ENCODE results near the gene ABCG8.

The ABCG8 gene

DNA sequence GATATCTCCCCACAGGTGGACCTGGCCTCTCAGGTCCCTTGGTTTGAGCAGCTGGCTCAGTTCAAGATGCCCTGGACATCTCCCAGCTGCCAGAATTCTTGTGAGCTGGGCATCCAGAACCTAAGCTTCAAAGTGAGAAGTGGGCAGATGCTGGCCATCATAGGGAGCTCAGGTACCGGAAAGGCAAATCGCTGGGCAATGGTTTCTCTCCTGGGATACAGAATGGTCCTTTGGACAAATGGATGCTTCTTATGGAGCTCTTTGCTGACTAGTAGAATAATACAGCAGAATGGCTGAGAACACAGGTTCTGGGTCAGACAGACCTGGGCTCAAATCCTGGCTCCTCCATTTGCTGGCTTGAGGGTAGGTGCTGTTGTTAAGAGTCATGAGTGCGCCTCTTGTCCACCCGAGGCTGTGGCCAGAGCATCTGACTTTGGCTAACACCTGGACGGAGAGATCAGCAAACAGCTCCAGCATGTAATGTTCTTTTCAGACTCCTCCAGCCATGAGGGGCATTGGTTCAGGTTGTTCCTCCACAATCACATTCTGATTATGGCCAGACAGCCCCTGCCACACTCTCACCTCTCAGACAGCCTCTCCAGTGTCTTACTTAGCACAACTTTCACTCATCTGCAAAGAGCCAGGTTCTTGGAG is 7.5 kb downstream of the ABCG8 start:
- peaks cover 5% of the 10 kb centered on the region for H3K27me3 Mint-ChIP-seq (ENCODE audit: low read depth)
- no peak overlapping the region for H3K27ac Mint-ChIP-seq
- H3K4me3 Mint-ChIP-seq = no peak overlapping the region
- no peaks in the 10 kb centered on the region for H3K9me3 Mint-ChIP-seq
- TF ChIP-seq, protein P1, sequence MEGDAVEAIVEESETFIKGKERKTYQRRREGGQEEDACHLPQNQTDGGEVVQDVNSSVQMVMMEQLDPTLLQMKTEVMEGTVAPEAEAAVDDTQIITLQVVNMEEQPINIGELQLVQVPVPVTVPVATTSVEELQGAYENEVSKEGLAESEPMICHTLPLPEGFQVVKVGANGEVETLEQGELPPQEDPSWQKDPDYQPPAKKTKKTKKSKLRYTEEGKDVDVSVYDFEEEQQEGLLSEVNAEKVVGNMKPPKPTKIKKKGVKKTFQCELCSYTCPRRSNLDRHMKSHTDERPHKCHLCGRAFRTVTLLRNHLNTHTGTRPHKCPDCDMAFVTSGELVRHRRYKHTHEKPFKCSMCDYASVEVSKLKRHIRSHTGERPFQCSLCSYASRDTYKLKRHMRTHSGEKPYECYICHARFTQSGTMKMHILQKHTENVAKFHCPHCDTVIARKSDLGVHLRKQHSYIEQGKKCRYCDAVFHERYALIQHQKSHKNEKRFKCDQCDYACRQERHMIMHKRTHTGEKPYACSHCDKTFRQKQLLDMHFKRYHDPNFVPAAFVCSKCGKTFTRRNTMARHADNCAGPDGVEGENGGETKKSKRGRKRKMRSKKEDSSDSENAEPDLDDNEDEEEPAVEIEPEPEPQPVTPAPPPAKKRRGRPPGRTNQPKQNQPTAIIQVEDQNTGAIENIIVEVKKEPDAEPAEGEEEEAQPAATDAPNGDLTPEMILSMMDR (IDR thresholded peaks at IDR 0.05; ENCODE audit: unreplicated experiment in 3 of 3) = no peak
- H3K4me1 Mint-ChIP-seq = peaks cover 5% of the 10 kb centered on the region
- H3K36me3 Mint-ChIP-seq (ENCODE audit: low read depth) = no peaks in the 10 kb centered on the region

DNA sequence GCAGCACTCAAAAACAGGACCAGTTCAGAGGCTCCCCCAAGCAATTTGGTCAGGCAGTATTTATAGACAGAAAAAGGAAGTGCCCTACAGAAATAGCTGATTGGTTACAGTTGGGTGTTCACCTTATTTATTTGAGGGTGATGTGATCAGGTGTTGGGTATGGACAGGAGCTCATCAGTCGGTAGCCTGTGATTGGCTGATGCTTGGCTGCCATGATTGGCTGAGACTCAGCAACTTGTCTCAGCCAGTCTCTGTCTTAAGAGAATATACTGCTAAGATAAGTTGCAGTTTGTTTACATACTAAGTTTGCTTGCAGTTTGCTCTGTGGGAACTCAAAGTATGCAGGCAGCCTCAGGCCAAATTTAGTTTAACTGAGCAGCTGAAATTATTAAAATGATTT is 9.4 kb downstream of the ABCG8 start:
- H3K27me3 Mint-ChIP-seq (ENCODE audit: low read depth) = peaks cover 5% of the 10 kb centered on the region
- peaks cover 5% of the 10 kb centered on the region for H3K4me1 Mint-ChIP-seq
- H3K36me3 Mint-ChIP-seq (ENCODE audit: low read depth) = no peaks in the 10 kb centered on the region
- TF ChIP-seq, protein P1 (IDR thresholded peaks at IDR 0.05; ENCODE audit: unreplicated experiment in 3 of 3) = no peak
- H3K9me3 Mint-ChIP-seq = no peaks in the 10 kb centered on the region
- no peak overlapping the region for H3K27ac Mint-ChIP-seq
- no peak overlapping the region for H3K4me3 Mint-ChIP-seq

DNA sequence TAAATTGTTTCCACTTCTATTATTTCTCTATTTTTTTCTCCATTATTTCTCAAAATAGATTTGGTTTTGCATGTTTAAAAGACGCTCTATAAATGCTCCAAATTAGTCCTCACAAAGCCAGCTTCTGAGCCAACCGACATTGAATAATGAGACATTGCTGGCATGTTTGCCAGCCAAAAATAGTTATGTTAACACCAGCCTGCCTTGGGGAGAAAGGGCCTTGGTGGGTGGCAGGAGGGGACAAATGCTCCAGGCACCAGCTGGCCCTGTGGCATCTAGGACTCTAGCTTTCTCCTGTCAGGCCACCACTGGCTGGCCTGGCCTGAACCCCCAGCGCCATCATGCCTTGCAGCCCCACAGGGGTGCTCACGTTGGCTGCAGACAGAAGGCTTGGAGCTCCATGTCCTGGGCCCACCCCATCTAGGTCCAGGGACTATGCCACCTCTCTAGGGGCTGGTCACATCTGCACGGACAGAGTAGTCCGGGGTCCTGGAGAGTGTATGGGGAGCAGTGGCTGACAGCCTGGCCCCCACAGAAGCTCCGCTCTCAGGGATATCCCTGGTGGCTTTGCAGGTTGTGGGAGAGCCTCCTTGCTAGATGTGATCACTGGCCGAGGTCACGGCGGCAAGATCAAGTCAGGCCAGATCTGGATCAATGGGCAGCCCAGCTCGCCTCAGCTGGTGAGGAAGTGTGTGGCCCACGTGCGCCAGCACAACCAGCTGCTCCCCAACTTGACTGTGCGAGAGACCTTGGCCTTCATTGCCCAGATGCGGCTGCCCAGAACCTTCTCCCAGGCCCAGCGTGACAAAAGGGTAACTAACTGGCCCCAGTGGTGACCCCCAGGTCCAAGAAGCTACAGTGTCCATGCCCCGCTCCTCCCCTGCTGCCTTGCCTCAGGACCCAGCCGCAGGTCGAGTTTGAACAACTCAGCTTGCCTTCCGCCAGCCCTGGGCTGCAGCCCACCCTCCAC is 12.5 kb downstream of the ABCG8 start:
- Mint-ChIP-seq H3K4me1 (peaks cover 5% of the 10 kb centered on the region), H3K36me3 (ENCODE audit: low read depth) (no peaks in the 10 kb centered on the region), H3K4me3 (no peak overlapping the region), H3K27me3 (ENCODE audit: low read depth) (peaks cover 16% of the 10 kb centered on the region), H3K27ac (no peak overlapping the region), H3K9me3 (no peaks in the 10 kb centered on the region)
- TF ChIP-seq, protein P1 (IDR thresholded peaks at IDR 0.05; ENCODE audit: unreplicated experiment in 3 of 3) = no peak

- TF ChIP-seq, protein P1 (IDR thresholded peaks at IDR 0.05; ENCODE audit: unreplicated experiment in 3 of 3) = no peak
- peaks cover 5% of the 10 kb centered on the region for H3K4me1 Mint-ChIP-seq
- H3K4me3 Mint-ChIP-seq = no peak overlapping the region
- no peaks in the 10 kb centered on the region for H3K9me3 Mint-ChIP-seq
- H3K36me3 Mint-ChIP-seq (ENCODE audit: low read depth) = no peaks in the 10 kb centered on the region
- H3K27ac Mint-ChIP-seq = no peak overlapping the region
- peaks cover 25% of the 10 kb centered on the region for H3K27me3 Mint-ChIP-seq (ENCODE audit: low read depth)
Observed at GRCh38 chr2:43852196-43852730, 13.5 kb downstream of the ABCG8 start.

GRCh38 chr2:43853141-43854081 is 14.6 kb downstream of the ABCG8 start:
- no peak overlapping the region for H3K4me3 Mint-ChIP-seq
- H3K4me1 Mint-ChIP-seq = peaks cover 5% of the 10 kb centered on the region
- no peaks in the 10 kb centered on the region for H3K36me3 Mint-ChIP-seq (ENCODE audit: low read depth)
- H3K9me3 Mint-ChIP-seq = peaks cover 9% of the 10 kb centered on the region
- TF ChIP-seq, protein P1 (IDR thresholded peaks at IDR 0.05; ENCODE audit: unreplicated experiment in 3 of 3) = no peak
- no peak overlapping the region for H3K27ac Mint-ChIP-seq
- H3K27me3 Mint-ChIP-seq (ENCODE audit: low read depth) = peaks cover 37% of the 10 kb centered on the region
